CD4-positive, alpha-beta memory T cell (primary cell): ENCODE results near the gene EPHA6. TPM values are rescaled to one million over a fixed set of nuclear protein-coding genes. Genes with fewer than 3 reads are reported as not detected.

Experiments
- CTCF ChIA-PET: fragments of 350-600 bp; sonication (Branson Sonifier 250); formaldehyde crosslinking; loops from one replicate; lab custom pipeline; 2021; ENCODE audit warnings: inconsistent platforms; ENCODE audit not compliant: partially characterized antibody; lab: Charles Lee
- POLR2A ChIA-PET: fragments of 350-600 bp; sonication (Branson Sonifier 250); formaldehyde crosslinking; loops from one replicate; lab custom pipeline; 2021; ENCODE audit not compliant: partially characterized antibody; lab: Charles Lee
- DNase-seq, 5 donors: peaks; one replicate each; pipeline versions ENCODE4 v3.0.0 to v3.0.0-alpha.2; 2020 to 2022; ENCODE audit warnings: mixed read lengths in 1 of 5
- H3K27ac ChIP-seq: one replicate; pipeline ENCODE4 v1.7.0; 2013; ENCODE audit warnings: low read depth, low read length
- H3K27me3 ChIP-seq: 2 replicates; pipeline ENCODE4 v1.7.0; 2013; ENCODE audit warnings: mild to moderate bottlenecking, low read length, moderate library complexity; ENCODE audit not compliant: insufficient read depth
- H3K36me3 ChIP-seq: 2 replicates; pipeline ENCODE4 v1.7.0; 2013; ENCODE audit warnings: mild to moderate bottlenecking, low read length, moderate library complexity; ENCODE audit not compliant: insufficient read depth
- H3K4me1 ChIP-seq: 2 replicates; pipeline ENCODE4 v1.7.0; 2013; ENCODE audit warnings: mild to moderate bottlenecking, low read length, moderate library complexity; ENCODE audit not compliant: insufficient read depth
- H3K4me3 ChIP-seq, 2 donors: one replicate each; pipeline ENCODE4 v1.7.0; 2013; ENCODE audit warnings: low read length in 2 of 2, mild to moderate bottlenecking in 1 of 2
- H3K9me3 ChIP-seq, 2 donors: one replicate each; pipeline ENCODE4 v1.7.0; 2013; ENCODE audit warnings: low read length in 2 of 2, control low read depth in 1 of 2; ENCODE audit not compliant: control insufficient read depth in 1 of 2
- H3K27ac Mint-ChIP-seq, 7 donors: one replicate each; pipeline ENCODE4 v1.8.0; 2020 to 2021; ENCODE audit warnings: mixed read lengths in 7 of 7, mild to moderate bottlenecking in 6 of 7, inconsistent platforms in 3 of 7, moderate library complexity in 3 of 7
- H3K27me3 Mint-ChIP-seq, 2 donors: one replicate each; pipeline ENCODE4 v1.8.0; 2020 to 2021; ENCODE audit warnings: mixed read lengths in 2 of 2
- H3K36me3 Mint-ChIP-seq, 2 donors: one replicate each; pipeline ENCODE4 v1.8.0; 2020 to 2021; ENCODE audit warnings: mixed read lengths in 2 of 2, inconsistent platforms in 1 of 2, mild to moderate bottlenecking in 1 of 2
- H3K4me1 Mint-ChIP-seq, 4 donors: one replicate each; pipeline ENCODE4 v1.8.0; 2020 to 2021; ENCODE audit warnings: mixed read lengths in 4 of 4, mild to moderate bottlenecking in 1 of 4
- H3K4me3 Mint-ChIP-seq, 8 donors: one replicate each; pipeline ENCODE4 v1.8.0; 2020 to 2021; ENCODE audit warnings: mixed read lengths in 8 of 8, mild to moderate bottlenecking in 7 of 8, moderate library complexity in 6 of 8, inconsistent platforms in 3 of 8
- H3K9me3 Mint-ChIP-seq, 8 donors: one replicate each; pipeline ENCODE4 v1.8.0; 2020 to 2021; ENCODE audit warnings: mixed read lengths in 8 of 8, mild to moderate bottlenecking in 5 of 8, inconsistent platforms in 3 of 8, moderate library complexity in 1 of 8
- intact Hi-C: fragments of 100-400 bp; cut with micrococcal nuclease; formaldehyde crosslinking; loops from one replicate; pipeline ENCODE4 v1.15.1; 2023
- polyA plus RNA-seq, 2 donors: library from polyadenylated mRNA; unstranded; fragments of 300-500 nt; fragmentation: Illumina TruSeq; gene quantifications; one replicate each; pipeline ENCODE4 v1.2.3, GENCODE V29; 2021
- total RNA-seq, 2 experiments: library from RNA; stranded (reverse); gene quantifications; one replicate each; pipeline ENCODE4 v1.2.3, GENCODE V29; 2021

EPHA6 gene
- total and polyA plus RNA-seq, 4 experiments from 2014 or later, result not detected

DNA sequence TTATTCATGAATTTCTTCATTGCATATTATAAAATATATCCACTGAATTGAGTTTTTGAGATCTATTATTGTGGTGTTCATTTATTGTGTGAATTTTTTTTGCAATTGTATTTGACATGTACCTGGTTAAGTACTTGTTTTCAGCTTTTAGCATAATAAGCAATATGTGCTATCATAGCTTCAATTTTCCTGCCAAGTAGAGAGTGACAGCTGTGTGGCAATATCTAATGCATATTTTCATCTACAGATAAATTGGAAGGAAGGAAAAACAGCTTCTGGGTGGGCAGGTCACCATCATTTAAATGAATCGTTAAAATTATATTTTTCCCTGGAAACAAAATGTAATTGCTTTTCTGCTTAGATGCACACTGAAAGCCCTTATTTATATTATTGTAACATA is 296.9 kb downstream of the EPHA6 start:
- Histone ChIP-seq H3K9me3 (no peaks in the 10 kb centered on the region), H3K4me3 (no peak overlapping the region), H3K36me3 (no peaks in the 10 kb centered on the region), H3K4me1 (no peaks in the 10 kb centered on the region), H3K27ac (no peak overlapping the region), H3K27me3 (no peaks in the 10 kb centered on the region)
- Mint-ChIP-seq H3K4me3 (no peak overlapping the region), H3K27ac (no peak overlapping the region), H3K36me3 (no peaks in the 10 kb centered on the region), H3K27me3 (no peaks in the 10 kb centered on the region), H3K4me1 (no peaks in the 10 kb centered on the region), H3K9me3 (peaks cover 0 to 6% (median 0%) of the 10 kb centered on the region in 8 donors)
- ChIA-PET POLR2A (no interaction called here), CTCF (no interaction called here)
- intact Hi-C loops, result no loop called here
- no peak for DNase-seq

DNA sequence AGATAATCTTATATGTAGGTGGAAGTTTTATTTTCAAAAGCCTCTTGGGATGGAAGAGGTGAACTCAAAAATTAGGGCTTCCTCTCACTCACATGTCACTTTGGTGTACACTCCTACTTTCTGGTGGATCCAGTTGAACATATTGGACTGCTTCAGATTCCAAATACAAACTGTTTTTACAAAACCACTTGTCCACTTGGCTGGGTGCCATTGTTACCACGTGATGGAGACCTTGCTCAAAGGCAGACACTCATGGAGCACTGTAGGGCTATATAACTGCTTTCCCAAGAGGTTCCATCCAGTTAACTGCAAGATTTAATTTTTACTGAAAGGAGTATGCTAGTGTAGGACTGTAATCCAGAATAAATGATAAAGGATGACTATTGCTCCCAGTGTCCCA is 307.0 kb downstream of the EPHA6 start:
- POLR2A ChIA-PET, result no interaction called here
- Mint-ChIP-seq H3K27me3 (no peaks in the 10 kb centered on the region), H3K36me3 (no peaks in the 10 kb centered on the region), H3K27ac (no peak overlapping the region), H3K4me3 (no peak overlapping the region), H3K4me1 (no peaks in the 10 kb centered on the region), H3K9me3 (peaks cover 0 to 3% (median 0%) of the 10 kb centered on the region in 8 donors)
- Histone ChIP-seq H3K9me3 (no peaks in the 10 kb centered on the region), H3K4me1 (no peaks in the 10 kb centered on the region), H3K36me3 (no peaks in the 10 kb centered on the region), H3K27me3 (no peaks in the 10 kb centered on the region), H3K4me3 (no peak overlapping the region), H3K27ac (no peak overlapping the region)
- intact Hi-C loops, result no loop called here
- DNase-seq, result no peak
- CTCF ChIA-PET, result no interaction called here

DNA sequence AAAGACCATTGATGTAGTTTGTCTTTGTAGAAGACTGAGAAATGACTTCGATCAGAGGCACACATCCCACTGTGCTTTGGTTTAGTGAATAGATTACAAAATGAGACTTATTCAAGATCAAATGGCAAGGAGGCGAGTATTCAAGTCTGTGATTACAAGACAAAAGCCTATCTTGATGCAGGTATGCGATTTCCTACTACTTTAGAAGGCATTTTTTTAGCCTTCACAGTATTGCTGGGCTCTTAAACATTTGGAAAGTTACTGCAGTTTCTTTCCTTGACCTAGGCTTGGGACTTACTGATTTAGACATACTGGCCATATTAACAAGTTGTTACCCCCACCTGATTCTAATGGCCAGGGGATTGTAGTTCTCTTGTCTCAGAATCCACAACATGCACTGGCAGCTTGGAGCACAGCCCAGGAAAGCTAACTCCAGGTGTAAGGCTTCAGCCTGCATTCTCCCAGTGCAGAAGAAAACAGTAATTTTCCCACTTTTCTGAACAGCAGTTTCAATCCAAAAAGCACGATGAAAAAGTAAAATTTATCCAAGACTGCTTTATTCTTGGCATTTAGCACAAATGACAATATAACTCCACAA is 311.6 kb downstream of the EPHA6 start:
- Histone ChIP-seq H3K36me3 (no peaks in the 10 kb centered on the region), H3K9me3 (no peaks in the 10 kb centered on the region), H3K27me3 (no peaks in the 10 kb centered on the region), H3K4me1 (no peaks in the 10 kb centered on the region), H3K4me3 (no peak overlapping the region), H3K27ac (no peak overlapping the region)
- intact Hi-C loops, result no loop called here
- Mint-ChIP-seq H3K27me3 (no peaks in the 10 kb centered on the region), H3K27ac (no peak overlapping the region), H3K9me3 (peaks cover 0 to 3% (median 0%) of the 10 kb centered on the region in 8 donors), H3K36me3 (no peaks in the 10 kb centered on the region), H3K4me1 (no peaks in the 10 kb centered on the region), H3K4me3 (no peak overlapping the region)
- DNase-seq, result no peak
- CTCF ChIA-PET, result no interaction called here
- POLR2A ChIA-PET, result no interaction called here

DNA sequence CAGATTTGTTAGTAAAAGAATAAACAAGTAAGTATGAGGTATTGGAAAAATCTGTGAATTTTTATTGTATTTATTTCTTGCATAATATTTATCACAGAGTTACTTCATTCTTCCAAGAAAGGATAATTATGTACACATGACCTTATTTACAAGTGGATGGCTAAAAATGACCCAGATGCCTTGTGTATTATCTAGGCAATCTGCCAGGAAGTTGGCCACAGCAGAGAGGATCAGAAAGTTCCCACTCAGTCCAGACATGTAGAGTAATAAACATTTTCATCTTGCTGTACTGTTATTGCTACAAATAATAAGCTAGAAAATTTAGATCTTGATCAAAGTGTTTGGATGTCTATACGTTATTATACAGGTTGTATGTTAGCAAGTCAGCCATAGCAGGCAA is 317.1 kb downstream of the EPHA6 start:
- intact Hi-C loops, result no loop called here
- Histone ChIP-seq H3K9me3 (no peaks in the 10 kb centered on the region), H3K36me3 (no peaks in the 10 kb centered on the region), H3K27ac (no peak overlapping the region), H3K4me3 (no peak overlapping the region), H3K27me3 (no peaks in the 10 kb centered on the region), H3K4me1 (no peaks in the 10 kb centered on the region)
- POLR2A ChIA-PET, result no interaction called here
- Mint-ChIP-seq H3K4me3 (no peak overlapping the region), H3K36me3 (no peaks in the 10 kb centered on the region), H3K4me1 (no peaks in the 10 kb centered on the region), H3K27me3 (no peaks in the 10 kb centered on the region), H3K9me3 (peaks cover 0 to 3% (median 0%) of the 10 kb centered on the region in 8 donors), H3K27ac (no peak overlapping the region)
- DNase-seq, result no peak
- CTCF ChIA-PET, result no interaction called here

DNA sequence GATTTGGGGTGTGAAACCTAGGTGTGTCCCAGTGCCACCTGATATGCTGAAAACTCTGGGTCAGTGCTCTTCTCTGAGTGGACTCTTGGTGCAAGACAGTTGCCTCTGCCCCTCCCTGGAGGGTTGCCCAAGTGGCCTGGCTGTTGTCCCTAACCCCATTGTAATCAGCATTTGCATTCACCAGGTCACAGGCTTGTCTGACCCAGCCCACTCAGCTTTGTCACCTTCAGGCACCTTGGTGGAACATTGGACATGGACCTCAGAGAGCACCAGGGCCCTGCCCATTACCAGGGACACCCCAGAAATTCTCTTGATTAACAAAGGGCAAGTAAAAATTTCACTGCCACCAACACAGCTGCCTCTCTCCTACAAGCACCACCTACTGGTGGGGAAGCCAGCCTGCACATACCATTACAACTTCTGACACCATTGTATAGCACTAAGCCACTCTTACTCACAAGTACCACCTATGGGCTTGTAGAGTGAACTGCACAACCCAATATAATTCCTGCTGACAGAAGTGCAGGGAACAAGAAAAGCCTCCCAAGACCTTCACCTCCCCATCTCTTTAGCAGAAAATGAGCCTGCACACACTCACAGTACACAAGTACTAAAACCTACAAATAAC is 324.6 kb downstream of the EPHA6 start:
- Histone ChIP-seq H3K27me3 (no peaks in the 10 kb centered on the region), H3K36me3 (no peaks in the 10 kb centered on the region), H3K4me3 (no peak overlapping the region), H3K9me3 (peaks cover 0 to 3% of the 10 kb centered on the region in 2 donors), H3K27ac (no peak overlapping the region), H3K4me1 (no peaks in the 10 kb centered on the region)
- H3K36me3 Mint-ChIP-seq, result no peaks in the 10 kb centered on the region
- H3K27me3 Mint-ChIP-seq, result no peaks in the 10 kb centered on the region
- ChIA-PET POLR2A (no interaction called here), CTCF (no interaction called here)
- intact Hi-C loops, result no loop called here
- no peak overlapping the region for H3K27ac Mint-ChIP-seq
- no peaks in the 10 kb centered on the region for H3K4me1 Mint-ChIP-seq
- peaks cover 3 to 19% (median 16%) of the 10 kb centered on the region in 8 donors for H3K9me3 Mint-ChIP-seq
- no peak for DNase-seq
- no peak overlapping the region for H3K4me3 Mint-ChIP-seq

DNA sequence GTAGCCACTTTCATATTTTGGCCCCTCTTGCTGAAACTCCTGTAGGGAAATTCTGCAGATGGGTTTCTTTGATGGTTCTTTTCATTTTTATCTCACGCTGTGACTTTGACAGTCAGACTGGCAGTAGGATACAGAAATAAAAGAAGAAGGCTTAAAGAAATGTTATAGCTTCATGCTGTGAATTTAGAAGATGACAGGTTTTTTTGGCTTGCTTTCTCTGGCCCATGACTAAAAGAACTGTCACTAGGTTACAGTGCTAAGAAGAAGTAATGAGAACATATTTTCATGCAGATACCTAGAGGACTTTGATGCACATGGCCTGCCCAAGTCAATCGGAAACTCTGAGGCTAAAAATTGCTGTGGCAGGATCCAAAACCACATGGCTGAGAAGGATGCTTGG is 334.5 kb downstream of the EPHA6 start:
- Mint-ChIP-seq H3K27ac (no peak overlapping the region), H3K4me1 (no peaks in the 10 kb centered on the region), H3K36me3 (no peaks in the 10 kb centered on the region), H3K9me3 (peaks cover 0 to 7% (median 2%) of the 10 kb centered on the region in 8 donors), H3K27me3 (no peaks in the 10 kb centered on the region), H3K4me3 (no peak overlapping the region)
- Histone ChIP-seq H3K4me1 (no peaks in the 10 kb centered on the region), H3K9me3 (no peaks in the 10 kb centered on the region), H3K27me3 (no peaks in the 10 kb centered on the region), H3K4me3 (no peak overlapping the region), H3K27ac (no peak overlapping the region), H3K36me3 (no peaks in the 10 kb centered on the region)
- POLR2A ChIA-PET, result no interaction called here
- CTCF ChIA-PET, result no interaction called here
- intact Hi-C loops, result no loop called here
- no peak for DNase-seq

DNA sequence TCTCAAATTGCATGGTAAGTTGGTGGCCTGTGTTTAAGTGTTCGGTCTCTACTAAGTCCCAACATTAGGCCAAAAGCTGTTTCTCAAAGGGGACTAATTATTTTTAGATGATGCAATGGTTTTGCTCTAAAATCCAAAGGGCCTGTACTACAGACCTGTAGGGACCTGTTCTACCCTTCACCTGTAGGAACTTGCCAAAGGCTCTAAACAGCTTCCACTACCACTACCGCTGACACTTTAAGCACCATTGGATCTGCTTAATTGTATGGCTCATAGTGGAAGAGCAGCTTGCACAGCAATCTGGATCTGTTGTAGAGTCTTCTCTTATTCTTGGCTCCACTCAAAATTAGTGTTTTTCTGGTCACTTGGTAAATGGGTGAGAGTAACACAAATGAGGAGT is 346.8 kb downstream of the EPHA6 start:
- no peaks in the 10 kb centered on the region for H3K27me3 ChIP-seq
- H3K27me3 Mint-ChIP-seq, result no peaks in the 10 kb centered on the region
- H3K9me3 ChIP-seq, result peaks cover 0 to 3% of the 10 kb centered on the region in 2 donors
- H3K27ac Mint-ChIP-seq, result no peak overlapping the region
- ChIA-PET CTCF (no interaction called here), POLR2A (no interaction called here)
- H3K4me1 Mint-ChIP-seq, result no peaks in the 10 kb centered on the region
- no peak overlapping the region for H3K4me3 Mint-ChIP-seq
- no peaks in the 10 kb centered on the region for H3K36me3 ChIP-seq
- no peaks in the 10 kb centered on the region for H3K4me1 ChIP-seq
- H3K27ac ChIP-seq, result no peak overlapping the region
- no peaks in the 10 kb centered on the region for H3K36me3 Mint-ChIP-seq
- DNase-seq, result no peak
- H3K9me3 Mint-ChIP-seq, result peaks cover 0 to 6% (median 2%) of the 10 kb centered on the region in 8 donors
- no peak overlapping the region for H3K4me3 ChIP-seq
- intact Hi-C loops, result no loop called here
